ENCODE data around the gene CLDN20. TPM values are rescaled to one million over a fixed set of nuclear protein-coding genes. Genes with fewer than 3 reads are reported as not detected.

CLDN20 gene
- total and polyA plus RNA-seq, 10 of the 15 experiments (the other 5 are each of a cell fraction or from before 2014, with no cell fraction given), result 0.13 to 0.23 TPM; not detected in 8

- no peak overlapping the region for H2AFZ ChIP-seq (ENCODE audit: control insufficient read depth, low read depth, low read length)
- no peak for DNase-seq (ENCODE audit: low read depth, low spot score)
- H3K27me3 ChIP-seq (replicated peaks in 1 of 2; ENCODE audit: control insufficient read depth in 2 of 2, insufficient read depth in 2 of 2, low read length in 1 of 2), result no peaks in the 10 kb centered on the region
- ChIA-PET SMC1A (ENCODE audit: uncharacterized antibody, unreplicated experiment) (no interaction called here), RAD21 (ENCODE audit: unreplicated experiment) (no interaction called here), CTCF (no interaction called here), POLR2A (no interaction called here)
- no peak overlapping the region for H3K4me3 ChIP-seq
- in situ Hi-C loops (cut with MboI) (no loop called here), intact Hi-C loops (cut with micrococcal nuclease; ENCODE audit: unreplicated experiment) (no loop called here)
- no peaks in the 10 kb centered on the region; the same call in 1 of the 2 replicates for H4K20me1 ChIP-seq (ENCODE audit: control insufficient read depth, insufficient read depth)
- H3K9ac ChIP-seq (ENCODE audit: control insufficient read depth, insufficient read depth, low read length), result no peak overlapping the region
- BruUV-seq (replicated peaks), result no TSS peak
- H3K4me1 ChIP-seq (ENCODE audit: control insufficient read depth, insufficient read depth, low read length), result peaks cover 12% of the 10 kb centered on the region
- H3K4me2 ChIP-seq (ENCODE audit: control insufficient read depth, insufficient read depth), result no peak overlapping the region
- 89% methylated on average over 5 of the region's 5 CpGs for whole genome bisulfite sequencing (ENCODE audit: insufficient coverage, insufficient replicate concordance, low lambda C conversion rate, missing lambda C conversion rate)
- H3K9me3 ChIP-seq (replicated peaks; ENCODE audit: control insufficient read depth, insufficient read depth, low read length), result no peaks in the 10 kb centered on the region
- no peaks in the 10 kb centered on the region; the same call in 1 of the 2 replicates for H3K79me2 ChIP-seq (ENCODE audit: control insufficient read depth, insufficient read depth, low read length)
- H3K27ac ChIP-seq (ENCODE audit: control insufficient read depth, insufficient read depth), result no peak overlapping the region
- no peak for FAIRE-seq
- no peak for ATAC-seq
- no peak for TF ChIP-seq ASH2L (IDR thresholded peaks at IDR 0.05; ENCODE audit: borderline replicate concordance, low read depth)
- no peak for TF ChIP-seq ZNF217 (IDR thresholded peaks at IDR 0.05)
- no peak for TF ChIP-seq ZNF274 (IDR thresholded peaks at IDR 0.05; ENCODE audit: insufficient read depth, insufficient read length)
- no peak for TF ChIP-seq SKIL (IDR thresholded peaks at IDR 0.05; ENCODE audit: low read depth, poor library complexity, severe bottlenecking)
- TF ChIP-seq KAT2A (conservative IDR thresholded peaks at IDR 0.05; ENCODE audit: control insufficient read depth, low read depth, low read length), result no peak
- no peak for TF ChIP-seq CEBPB (IDR thresholded peaks at IDR 0.05; ENCODE audit: borderline replicate concordance in 1 of 2, low read depth in 2 of 2, low read length in 2 of 2)
- TF ChIP-seq DPF2 (IDR thresholded peaks at IDR 0.05), result no peak
- TF ChIP-seq ZZZ3 (IDR thresholded peaks at IDR 0.05; ENCODE audit: control insufficient read depth, insufficient read length, low read depth), result no peak
- no peak for TF ChIP-seq MYC (IDR thresholded peaks at IDR 0.05; ENCODE audit: insufficient read depth, insufficient read length, insufficient replicate concordance, low read length, severe bottlenecking)
- no peak for TF ChIP-seq NFYA (IDR thresholded peaks at IDR 0.05; ENCODE audit: borderline replicate concordance, low read depth, low read length)
- TF ChIP-seq ATF7 (IDR thresholded peaks at IDR 0.05; ENCODE audit: low read depth), result no peak
- TF ChIP-seq ATF2 (IDR thresholded peaks at IDR 0.05; ENCODE audit: low read length), result no peak
- TF ChIP-seq EGR1 (IDR thresholded peaks at IDR 0.05; ENCODE audit: borderline replicate concordance in 1 of 2, low read depth in 2 of 2, low read length in 2 of 2), result no peak
- TF ChIP-seq ETV6 (conservative IDR thresholded peaks at IDR 0.05 in 1 of 2, IDR thresholded peaks at IDR 0.05 in 1 of 2; ENCODE audit: borderline replicate concordance in 1 of 2, low read depth in 1 of 2), result no peak
- TF ChIP-seq BMI1 (IDR thresholded peaks at IDR 0.05; ENCODE audit: borderline replicate concordance), result no peak
- TF ChIP-seq HDGF (IDR thresholded peaks at IDR 0.05), result no peak
- no peak for TF ChIP-seq ZBTB11 (CRISPR knock-in tag; IDR thresholded peaks at IDR 0.05)
- TF ChIP-seq MYB (IDR thresholded peaks at IDR 0.05; ENCODE audit: borderline replicate concordance, low read depth, low read length), result no peak
- no peak for TF ChIP-seq ZNF207 (IDR thresholded peaks at IDR 0.05; ENCODE audit: borderline replicate concordance)
- H3K36me3 ChIP-seq (ENCODE audit: control insufficient read depth in 2 of 2, insufficient read depth in 2 of 2, low read length in 1 of 2), result no peaks in the 10 kb centered on the region; a peak in 2 of 4 replicates
These were observed 43.9 kb upstream of the CLDN20 start for GRCh38 chr6:155219858-155220301.

Measured in GM12878 (cell line).